Measurements from ENCODE around the gene RNF222.
"Not testable (repeated sequence)": the region's sequence is repeated elsewhere in the genome, so short reads cannot be mapped to it uniquely, and the experiment has no call there.

The RNF222 gene

DNA sequence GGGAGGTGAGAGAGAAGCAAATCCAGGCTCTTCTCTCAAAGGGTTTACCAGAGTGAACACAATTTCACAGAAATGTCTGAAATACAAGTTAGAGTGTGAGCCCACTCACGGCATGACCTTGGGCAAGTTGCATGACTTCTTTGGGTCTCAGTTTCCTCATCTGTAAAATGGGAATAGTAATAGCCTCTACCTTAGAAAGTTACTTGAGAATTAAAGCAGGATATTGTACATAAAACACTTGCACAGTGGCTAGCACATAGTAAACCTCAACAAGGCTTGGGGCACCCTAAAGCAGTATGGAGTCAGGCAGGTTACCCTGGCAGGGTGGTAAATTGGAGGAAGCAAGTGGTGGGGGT lies 13.2 kb upstream of the RNF222 start:
- no peak for DNase-seq (ENCODE audit: low read depth)

DNA sequence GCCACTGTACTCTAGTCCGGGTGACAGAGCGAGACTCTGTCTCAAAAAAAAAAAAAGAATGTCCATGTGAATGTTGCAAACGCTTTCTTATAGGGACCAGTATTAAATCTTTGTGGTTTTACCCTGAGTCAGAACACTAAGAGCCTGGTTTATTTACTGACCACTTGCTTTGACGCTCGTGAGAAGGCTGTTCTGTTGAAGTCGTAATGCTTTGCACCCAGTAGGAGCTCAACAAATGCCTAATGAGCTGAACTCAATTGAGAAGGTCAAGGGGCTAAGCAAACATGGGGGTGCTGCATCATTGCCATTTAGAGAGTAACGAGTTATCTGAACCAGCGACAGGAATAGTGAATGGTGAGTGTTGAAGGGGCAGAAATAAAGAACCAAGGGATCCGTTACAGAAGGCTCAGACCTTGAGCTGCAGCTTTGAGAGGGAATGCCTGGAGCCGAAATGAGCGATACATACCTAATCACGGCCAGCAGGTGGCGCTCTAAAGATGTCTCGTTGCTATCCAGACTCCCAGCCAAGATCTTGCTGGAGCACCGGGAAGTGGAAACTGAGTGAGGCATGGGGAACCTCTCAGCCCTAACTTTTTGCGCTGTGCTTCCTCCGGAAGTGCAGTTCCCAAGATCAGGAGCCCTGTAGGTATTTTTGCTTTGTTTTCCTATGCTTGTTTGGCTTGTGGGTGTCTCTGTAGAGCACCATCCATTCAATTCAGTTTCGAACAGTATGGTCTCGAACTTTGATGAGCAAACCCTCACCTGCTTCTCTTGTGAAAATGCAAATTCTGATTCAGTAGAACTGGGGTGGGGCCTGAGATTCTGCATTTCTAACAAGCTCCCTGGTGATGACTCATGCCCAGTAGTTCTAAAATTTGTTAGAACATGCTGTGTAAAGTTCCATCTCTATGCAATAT lies 12.6 kb upstream of the RNF222 start:
- peak; percentile 81 for DNase-seq (ENCODE audit: low read depth)

DNA sequence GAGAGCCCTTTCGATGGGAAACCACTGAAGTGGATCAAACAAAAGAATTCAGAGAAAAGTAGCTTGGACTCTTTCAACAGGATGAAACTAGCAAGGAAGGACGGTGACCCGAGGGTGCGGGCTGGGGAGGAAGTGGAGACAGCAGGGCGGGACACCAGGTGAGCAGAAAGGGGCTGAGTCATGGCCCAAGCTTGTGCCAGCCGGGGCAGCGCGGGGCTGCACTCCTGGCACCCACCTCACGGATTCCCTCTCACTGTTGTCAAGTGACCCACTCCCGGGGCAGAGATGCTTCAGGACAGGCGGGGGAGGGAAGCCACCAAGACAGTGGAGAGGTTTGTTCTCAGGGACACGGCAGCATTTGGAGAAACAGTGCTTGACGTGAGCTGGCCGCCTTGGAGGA lies 10.7 kb upstream of the RNF222 start:
- no peak for DNase-seq (ENCODE audit: low read depth)

DNA sequence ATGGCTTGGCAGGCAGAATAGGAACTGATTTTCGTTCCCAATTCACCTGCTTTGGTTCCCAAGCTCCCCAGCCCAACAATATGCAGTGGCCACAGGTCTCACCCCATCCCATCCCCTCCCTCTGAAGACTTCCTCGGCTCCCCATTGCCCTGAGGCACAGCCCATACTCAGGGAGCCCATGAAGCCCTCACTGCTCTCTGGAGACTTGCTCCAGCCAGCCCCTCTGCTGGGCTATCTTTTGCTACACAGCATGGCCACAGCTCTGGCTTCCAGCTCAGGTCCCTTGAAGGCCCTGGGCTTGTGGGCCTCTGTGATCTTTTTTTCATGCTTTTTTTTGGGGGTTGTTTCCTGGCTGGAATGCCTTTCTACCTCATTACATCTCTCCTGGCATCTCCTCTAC lies 8.5 kb upstream of the RNF222 start:
- DNase-seq (ENCODE audit: low read depth): no peak

DNA sequence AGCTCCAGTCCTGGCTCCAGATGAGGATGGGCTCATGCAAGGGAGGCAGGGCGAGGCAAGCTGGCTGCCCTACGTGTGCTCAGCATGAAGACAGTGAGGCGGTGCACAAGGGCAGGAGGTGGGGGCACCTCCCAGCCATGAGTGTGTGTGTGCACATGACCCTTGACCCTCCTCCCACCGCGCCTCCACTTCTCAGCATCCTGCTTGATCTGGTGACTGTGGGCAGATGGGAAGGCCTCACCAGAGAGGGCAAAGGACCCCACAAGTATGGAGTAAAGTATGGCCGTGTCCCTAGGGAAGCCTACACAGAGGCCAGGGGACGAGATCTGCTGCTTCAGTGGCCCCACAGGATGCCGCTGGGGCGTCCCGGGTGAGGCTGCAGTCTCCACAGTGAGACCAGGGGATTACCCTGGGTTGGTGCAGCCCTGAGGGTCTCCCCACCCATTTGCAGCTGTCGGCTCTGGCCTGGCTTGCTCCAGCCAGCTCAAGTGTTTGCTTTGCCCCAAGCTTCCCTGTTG lies 7.9 kb upstream of the RNF222 start:
- no peak for DNase-seq (ENCODE audit: low read depth)

DNA sequence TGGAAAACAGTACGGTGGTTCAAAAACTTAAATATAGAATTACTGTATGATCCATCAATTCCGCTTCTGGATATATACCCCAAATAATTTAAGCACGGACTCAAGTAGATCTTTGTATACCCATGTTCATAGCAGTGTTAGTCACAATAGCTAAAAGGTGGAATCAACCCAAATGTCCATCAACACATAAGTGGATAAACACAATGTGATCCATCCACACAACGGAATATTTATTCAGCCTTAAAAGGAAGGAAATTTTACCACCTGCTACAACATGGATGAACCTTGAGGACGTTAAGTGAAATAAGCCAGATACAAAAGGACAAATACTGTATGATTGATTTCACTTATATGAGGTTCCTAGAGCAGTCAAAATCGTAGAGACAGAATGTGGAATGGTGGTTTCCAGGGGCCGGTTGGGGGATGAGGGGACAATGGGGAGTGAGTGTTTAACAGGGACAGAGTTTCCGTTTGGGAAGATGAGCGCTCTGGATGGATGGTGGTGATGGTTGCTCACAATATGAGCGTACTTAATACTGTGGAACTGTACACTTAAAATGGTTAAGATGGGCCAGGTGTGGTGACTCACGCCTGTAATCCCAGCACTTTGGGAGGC lies 5.4 kb upstream of the RNF222 start:
- DNase-seq (ENCODE audit: low read depth): no peak

DNA sequence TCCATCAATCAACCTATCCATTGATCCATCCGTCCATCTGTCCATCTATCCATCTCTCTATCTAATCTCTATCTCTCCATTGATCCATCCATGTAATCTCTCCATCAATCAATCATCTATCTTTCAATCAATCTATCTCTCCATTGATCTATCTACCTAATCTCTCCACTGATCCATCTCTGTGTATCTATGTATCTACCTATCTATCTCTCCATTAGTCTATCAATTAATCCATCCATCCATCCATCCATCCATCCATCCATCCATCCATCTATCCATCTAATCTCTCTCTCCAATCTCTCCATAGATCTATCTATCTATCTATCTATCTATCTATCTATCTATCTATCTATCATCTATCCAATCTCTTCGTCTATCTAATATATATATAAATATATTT lies 3.5 kb upstream of the RNF222 start:
- DNase-seq (ENCODE audit: low read depth): no peak

DNA sequence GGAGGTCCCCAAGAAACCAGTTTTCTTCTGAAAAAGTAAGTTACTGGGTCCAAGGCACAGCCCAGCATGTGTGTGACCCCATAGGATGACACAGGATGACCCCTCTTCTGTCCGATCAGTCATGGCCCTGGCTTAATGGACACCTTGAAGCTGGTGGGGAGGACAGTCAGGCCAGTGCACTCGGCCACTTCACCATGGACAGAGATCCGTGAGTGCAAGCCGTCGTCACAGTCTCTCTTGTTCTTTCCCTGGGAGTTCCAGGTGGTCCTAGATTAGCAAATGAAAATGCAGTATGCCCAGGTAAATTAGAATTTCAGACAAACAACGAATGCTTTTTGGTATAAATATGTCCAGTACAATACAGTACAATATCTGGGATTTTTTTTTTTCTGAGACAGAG lies 1.4 kb upstream of the RNF222 start:
- no peak for DNase-seq (ENCODE audit: low read depth)

DNA sequence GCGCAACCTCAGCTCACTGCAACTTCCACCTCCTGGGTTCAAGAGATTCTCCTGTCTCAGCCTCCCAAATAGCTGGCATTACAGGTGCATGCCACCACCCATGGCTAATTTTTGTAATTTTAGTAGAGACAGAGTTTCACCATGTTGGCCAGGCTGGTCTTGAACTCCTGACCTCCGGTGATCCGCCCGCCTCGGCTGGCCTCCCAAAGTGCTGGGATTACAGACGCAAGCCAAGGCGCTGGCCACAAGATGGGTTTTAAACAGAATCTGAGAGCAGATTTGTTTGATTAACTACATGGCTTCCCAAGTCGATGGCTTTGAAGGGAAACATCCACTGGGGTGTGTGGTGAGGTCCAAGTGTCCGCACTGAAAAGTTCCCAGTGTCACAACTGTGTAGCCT lies 3.1 kb downstream of the RNF222 start:
- not testable (repeated sequence) for DNase-seq (ENCODE audit: low read depth)

DNA sequence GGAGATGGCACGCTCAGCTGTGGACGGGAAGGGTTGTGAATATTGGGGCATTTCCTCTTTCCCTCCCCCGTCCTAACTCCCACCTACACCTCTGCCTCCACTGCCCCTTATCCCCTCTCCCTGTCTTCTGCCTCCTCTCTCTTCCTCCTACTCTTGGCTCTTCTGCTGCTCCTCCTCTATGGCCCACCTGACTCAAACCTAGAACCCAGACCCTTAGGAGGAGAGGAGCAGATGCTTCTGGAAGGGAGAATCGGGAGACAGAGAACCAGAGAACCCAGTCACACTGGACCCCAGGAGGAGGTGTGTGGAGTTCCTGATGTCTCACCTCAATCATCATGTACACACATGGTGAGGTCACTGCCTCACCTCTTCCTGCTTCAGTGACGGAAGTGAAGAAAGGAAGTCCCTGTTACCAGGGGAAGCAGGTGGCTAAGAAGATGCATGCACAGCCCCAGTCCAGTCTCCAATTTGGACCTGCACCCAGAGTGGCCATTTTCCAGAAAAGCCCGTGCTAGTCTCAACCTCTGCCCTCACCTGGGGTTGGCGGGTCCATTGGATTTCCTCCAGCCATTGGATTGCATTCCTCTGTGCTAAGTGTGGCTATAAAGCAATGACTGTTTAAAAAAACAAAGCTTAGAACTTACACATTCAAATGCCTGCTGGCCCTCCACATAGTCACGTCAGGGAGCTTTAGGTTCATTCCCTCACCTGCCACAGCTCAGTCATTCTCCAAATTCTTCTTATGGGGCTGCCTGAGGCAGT lies 4.0 kb downstream of the RNF222 start:
- DNase-seq (ENCODE audit: low read depth): no peak

DNA sequence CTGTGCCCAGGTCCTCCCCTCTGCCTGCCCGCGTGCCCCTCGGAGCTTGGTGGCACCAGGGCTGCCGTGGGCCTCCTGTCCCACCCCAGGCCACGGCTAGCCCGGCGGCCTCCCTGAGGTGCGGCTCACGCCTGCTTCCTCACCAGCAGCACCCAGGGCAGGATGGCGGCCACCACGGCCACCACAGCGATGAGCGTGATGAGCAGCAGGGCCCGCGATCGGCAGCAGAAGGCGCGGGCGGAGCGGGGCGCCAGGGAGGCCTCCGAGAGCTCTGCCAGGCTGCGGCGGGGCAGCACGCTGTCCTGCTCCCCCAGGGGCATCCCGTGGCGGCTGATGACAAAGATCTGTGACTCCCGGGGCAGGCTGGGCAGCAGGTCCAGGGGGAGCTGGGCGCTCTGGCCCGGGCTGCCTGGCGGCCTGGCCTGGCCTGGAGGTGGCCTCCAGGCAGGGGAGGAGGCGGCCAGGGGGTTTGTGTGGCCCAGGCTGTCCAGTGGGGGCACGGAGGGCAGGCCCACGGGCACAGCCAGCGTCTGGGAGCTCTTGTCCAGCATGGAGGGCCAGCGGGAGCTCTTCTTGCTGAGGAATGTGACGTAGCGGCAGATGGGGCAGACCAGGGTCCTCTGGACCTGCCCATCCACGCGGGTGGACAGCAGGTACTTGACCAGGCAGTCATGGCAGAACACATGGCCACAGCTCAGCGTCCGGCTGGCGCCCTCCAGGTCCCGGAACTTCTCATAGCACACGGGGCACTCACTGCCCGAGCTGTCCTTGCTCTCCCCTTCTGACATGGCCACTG lies 4.8 kb downstream of the RNF222 start:
- DNase-seq (ENCODE audit: low read depth): no peak

DNA sequence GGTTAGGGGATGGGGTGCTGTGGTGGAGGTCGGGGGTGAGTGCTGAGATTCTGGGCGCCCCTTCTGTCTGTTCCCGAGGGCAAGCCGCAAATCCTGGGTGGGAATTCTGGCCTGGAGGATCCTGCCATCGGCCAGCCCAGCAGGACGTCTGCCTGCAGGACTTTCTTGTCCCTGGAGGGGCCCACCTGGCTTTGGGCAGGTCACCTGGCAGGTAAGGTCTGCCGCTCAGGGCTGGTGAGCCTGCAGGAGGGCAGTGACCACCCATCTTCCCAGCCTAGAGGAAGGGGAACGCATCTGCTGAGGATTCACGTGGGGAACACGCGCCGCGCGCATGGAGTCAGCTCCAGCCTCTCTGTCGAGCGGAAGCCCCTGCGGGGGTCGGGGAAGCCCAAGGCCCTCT lies 5.4 kb downstream of the RNF222 start:
- DNase-seq (ENCODE audit: low read depth): no peak

DNA sequence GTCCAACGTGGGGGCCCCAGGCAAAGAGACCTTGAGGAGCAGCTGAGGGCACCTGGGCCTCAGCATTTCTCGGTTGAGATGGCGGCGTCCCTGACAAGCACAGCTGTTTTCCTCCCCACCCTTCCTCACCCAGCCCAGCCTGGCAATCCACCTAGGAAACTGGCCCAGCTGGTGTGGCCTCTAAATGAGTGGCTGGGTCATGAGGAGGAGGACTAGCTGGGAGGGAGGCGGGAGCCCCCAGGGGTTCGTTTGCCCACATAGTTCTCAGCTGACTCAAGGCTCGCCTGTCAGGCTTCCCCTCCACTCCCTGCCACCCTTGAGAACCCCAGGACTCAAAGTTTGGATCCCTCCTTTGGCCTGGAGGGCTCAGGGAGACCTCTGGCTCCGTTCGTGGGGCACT lies 5.9 kb downstream of the RNF222 start:
- no peak for DNase-seq (ENCODE audit: low read depth)

DNA sequence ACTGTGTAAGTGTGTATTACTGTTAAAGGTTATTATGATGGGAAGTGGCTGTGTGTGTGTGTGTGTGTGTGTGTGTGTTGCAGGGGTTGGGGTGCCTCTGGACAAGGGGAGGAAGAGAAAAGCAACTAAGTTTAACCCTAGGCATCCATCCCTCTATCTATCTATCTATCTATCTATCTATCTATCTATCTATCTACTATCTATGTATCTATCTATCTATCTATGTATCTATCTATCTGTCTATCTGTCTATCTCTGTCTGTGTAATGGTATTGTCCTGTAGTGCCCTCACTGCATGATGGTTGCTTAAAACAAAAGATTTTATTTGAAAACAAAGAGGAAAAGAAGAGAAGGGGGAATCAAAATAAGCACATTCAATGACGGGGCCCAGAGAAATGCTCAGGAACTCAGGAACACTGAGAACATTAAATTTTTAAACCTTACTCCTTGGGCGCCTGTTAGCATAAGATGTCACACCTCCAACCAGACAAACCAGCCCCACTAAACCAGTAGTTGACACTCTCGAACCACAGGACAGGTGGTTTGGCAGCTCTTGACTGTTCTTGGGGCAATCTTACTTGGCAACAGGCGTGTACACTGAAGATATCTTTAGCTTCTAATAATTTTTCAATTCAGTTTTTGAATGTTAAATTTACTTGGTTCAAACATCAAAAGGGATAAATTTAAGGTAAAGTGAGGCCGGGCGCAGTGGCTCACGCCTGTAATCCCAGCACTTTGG lies 9.5 kb downstream of the RNF222 start:
- no peak for DNase-seq (ENCODE audit: low read depth)

DNA sequence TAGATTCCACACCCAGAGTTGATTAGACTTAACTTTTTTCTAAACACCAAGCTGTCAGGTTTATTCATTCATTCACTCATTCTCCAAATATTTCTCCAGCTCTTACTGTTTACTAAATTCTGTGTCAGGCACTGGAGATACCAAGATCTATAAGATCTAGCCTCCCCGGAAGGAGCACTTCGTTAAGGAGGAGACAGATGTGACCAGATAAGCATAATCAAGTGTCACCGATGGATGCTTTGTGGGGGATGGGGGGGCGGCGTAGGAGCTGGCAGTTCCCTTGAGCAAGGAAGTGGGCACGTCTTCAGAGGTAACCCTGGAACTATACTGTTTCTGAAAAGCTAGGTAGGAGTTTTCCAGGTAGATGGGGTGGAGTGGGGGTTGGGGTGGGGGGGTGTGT lies 10.8 kb downstream of the RNF222 start:
- DNase-seq (ENCODE audit: low read depth): no peak

DNA sequence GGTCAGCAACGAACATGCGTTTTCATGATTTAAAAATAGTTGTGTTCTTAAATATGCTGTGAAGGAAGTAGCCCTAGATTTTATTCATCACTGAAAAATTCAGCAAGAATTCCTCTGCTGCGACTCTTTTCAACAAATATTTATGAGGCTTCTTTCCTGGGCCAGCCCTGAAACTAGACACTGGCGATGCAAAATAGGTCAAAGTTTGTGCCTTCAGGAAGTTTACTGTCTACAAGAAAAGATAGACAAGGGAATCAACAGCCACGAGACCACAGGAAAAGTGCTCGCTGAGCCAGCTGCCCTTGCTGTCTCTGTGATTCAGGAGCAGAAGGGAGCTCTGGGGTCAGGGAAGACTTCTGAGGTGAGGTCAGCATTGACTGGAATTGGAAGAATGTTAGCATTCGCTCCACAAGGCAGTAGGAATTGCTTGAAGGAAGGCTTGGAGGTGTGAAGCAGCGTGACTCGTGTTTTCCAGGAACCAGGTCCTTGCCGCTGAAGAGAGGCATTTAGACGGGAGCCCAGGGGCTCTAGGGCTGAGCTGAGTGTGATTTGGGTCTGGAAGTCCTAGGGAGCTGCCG lies 12.7 kb downstream of the RNF222 start:
- DNase-seq (ENCODE audit: low read depth): no peak

DNA sequence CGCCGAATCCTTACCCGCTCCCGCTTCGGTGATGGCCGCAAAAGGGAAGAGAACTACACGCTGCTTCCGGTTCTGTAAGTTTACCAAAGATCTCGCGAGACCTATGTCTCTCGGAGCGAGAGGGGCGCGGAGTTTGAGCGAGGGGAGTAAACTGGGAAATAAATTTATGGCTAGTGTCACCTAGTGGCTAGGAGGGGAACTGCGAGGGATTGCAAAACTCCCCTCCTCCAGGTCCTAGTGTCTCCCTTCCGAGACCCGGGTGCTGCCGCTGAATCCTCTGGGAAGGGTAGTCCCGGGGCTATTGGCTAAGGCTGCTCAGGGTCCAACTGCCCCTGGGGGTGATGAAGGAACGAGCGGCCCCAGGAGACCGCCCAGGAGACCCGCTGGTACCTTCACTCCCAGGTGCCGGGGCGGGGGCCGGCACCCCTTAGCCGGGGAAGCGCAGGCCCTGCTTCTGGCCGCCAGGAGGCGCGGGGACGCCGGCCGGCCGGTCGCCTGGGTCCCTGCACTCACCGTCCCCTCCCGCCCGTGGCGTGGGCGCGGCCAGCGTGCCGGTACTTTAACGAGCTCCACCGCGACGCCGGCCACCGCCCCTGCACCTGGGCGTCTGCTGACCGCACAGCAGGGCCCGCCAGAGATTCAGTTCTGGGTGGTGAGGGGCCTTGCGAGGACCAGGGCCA lies 14.3 kb downstream of the RNF222 start, which contains the start of gene RPL26:
Gene RPL26, minus strand, starts transcription at position 51 of the 680 bp plus-strand sequence. CDS start 883 bp downstream, outside the sequence.
- DNase-seq (ENCODE audit: low read depth): peak; percentile 98

DNA sequence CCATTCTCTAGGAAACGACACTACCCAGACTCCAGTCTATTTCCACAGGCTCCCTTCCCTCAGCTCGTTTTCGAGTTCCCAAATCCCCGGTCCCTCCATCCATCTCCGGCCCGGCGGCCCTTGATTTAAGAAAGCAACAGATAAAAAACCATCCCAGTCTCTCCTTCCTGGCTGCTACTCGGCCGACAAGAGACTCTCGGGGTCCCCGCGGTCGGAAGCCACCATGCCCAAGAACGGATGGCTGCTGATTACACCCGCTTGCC lies 14.8 kb downstream of the RNF222 start:
- no peak for DNase-seq (ENCODE audit: low read depth)

DNA sequence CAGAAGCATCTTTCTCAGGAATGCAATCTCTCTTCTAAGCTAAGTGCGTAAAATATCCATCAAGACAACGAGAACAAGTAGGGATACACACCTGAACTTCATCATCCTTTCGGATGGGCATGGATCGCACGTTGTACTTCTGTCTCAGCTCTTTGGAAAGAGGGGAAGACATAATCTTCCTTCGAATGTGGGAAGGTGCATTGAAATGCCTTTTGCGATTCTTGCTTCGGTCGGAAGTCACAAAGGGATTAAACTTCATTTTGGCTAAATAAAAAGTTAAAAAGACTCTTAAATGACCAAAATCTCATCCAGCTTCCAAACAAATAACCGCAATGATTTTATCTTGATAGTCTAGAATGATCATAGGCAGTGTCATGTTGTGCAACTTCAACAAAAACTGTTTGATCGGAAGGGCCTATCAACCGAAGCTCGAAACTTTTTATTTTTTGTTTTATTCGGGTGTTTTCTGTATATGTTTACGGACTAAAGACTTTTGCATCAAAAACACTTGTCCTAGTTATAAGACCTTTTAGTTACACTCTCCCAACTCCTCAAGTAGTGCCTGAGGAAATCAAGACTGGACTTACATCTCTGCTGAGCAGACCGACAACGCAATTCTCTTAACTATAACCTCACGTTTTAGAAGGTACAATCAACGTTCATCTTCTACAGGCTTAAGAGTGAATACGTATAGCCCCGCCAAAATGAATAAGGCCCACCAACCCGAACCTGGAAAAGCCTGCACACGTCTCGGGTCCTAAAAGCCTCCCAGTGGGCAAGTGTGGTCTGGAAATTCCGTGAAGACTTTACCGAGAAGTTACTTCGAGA lies 15.4 kb downstream of the RNF222 start:
- DNase-seq (ENCODE audit: low read depth): no peak

DNA sequence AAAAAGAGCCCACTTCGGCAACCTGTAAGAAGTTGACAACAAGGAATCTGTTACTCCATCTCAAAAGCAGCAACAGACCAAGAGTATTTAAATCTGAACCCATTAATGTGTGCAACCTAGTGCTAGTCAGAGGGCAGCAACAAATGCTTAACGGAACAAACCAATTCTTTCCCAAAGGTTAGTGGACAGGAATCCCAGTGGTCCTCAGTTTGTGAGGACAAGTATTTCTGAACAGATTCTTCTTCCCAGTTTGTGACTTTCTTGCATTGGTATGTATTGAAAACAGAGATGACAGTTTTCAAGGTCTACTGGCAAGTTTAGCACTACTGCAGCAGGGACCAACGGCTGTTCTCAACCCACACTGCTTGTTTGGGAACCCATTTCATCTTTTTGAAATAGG lies 17.6 kb downstream of the RNF222 start:
- no peak for DNase-seq (ENCODE audit: low read depth)
